Panc1 (cell line): Measurements from ENCODE around the gene FAM53B. TPM values are rescaled to one million over a fixed set of nuclear protein-coding genes. Genes with fewer than 3 reads are reported as not detected.

Experiments used
- ATAC-seq: fragments of 200-7000 bp; cut with Tn5 transposase; 2 replicates; pipeline ENCODE4 v1.9.1; 2020; ENCODE audit warnings: mild to moderate bottlenecking, moderate library complexity
- BruUV-seq: library from RNA; stranded (reverse); fragments of 400-500 nt; replicated peaks from 2 replicates; lab custom pipeline; 2021; lab: Mats Ljungman, UMichigan
- CTCF ChIA-PET: fragments of 300-600 bp; sonication (Branson Sonifier 250); formaldehyde crosslinking; loops from one replicate; lab custom pipeline; 2022; ENCODE audit warnings: antibody characterized with exemption; lab: Charles Lee
- POLR2A ChIA-PET: fragments of 300-600 bp; sonication (Branson Sonifier 250); formaldehyde crosslinking; loops from one replicate; lab custom pipeline; 2022; ENCODE audit warnings: antibody characterized with exemption; lab: Charles Lee
- DNase-seq: peaks from one replicate; pipeline ENCODE4 v3.0.0-alpha.2; 2010; ENCODE audit warnings: low read depth, low spot score
- H3K27ac ChIP-seq: 2 replicates; pipeline ENCODE4 v1.5.1; 2011; ENCODE audit warnings: mild to moderate bottlenecking, low read length, inconsistent platforms
- H3K27me3 ChIP-seq: fragments of 200-500 bp; sonication (Bioruptor generic); 2 replicates; pipeline ENCODE4 v1.6.0; 2014; ENCODE audit warnings: low read length, inconsistent platforms; ENCODE audit not compliant: control insufficient read depth, insufficient read depth
- H3K36me3 ChIP-seq: fragments of 200-500 bp; sonication (Bioruptor generic); 2 replicates; pipeline ENCODE4 v1.5.1; 2014; ENCODE audit warnings: inconsistent platforms, mild to moderate bottlenecking, low read length, moderate library complexity; ENCODE audit not compliant: control insufficient read depth, insufficient read depth
- H3K4me1 ChIP-seq: 2 replicates; pipeline ENCODE4 v1.5.1; 2011; ENCODE audit warnings: inconsistent platforms, mild to moderate bottlenecking, low read length, moderate library complexity; ENCODE audit not compliant: control insufficient read depth, insufficient read depth
- H3K4me3 ChIP-seq, 2 experiments: 2 replicates each; pipeline ENCODE4 v1.5.1; 2011 to 2012; ENCODE audit warnings: low read depth in 2 of 2, low read length in 2 of 2, mild to moderate bottlenecking in 2 of 2, inconsistent platforms in 1 of 2, moderate library complexity in 1 of 2
- H3K9me3 ChIP-seq: fragments of 200-500 bp; sonication (Bioruptor generic); 2 replicates; pipeline ENCODE4 v1.5.1; 2014; ENCODE audit warnings: low read depth, mild to moderate bottlenecking, inconsistent platforms, low read length, moderate library complexity; ENCODE audit not compliant: control insufficient read depth, insufficient read depth
- POLR2AphosphoS5 ChIP-seq: IDR thresholded peaks from 2 replicates; pipeline ENCODE4 v1.6.1; 2012; ENCODE audit warnings: mild to moderate bottlenecking, low read depth, low read length, moderate library complexity
- SIN3A ChIP-seq: IDR thresholded peaks from 2 replicates; pipeline ENCODE4 v1.6.1; 2012; ENCODE audit warnings: low read depth, mild to moderate bottlenecking, low read length, moderate library complexity, borderline replicate concordance; ENCODE audit not compliant: insufficient read depth
- TCF7L2 ChIP-seq: IDR thresholded peaks from 2 replicates; pipeline ENCODE4 v1.6.1; 2011; ENCODE audit warnings: mild to moderate bottlenecking, low read depth, low read length, inconsistent platforms
- in situ Hi-C: cut with HindIII; loops from 2 replicates; pipeline ENCODE4 v1.10.0; 2016; ENCODE audit warnings: low sequenced_read_pairs, low pct_unique_long_range_greater_than_20kb
- intact Hi-C: fragments of 100-400 bp; cut with micrococcal nuclease; formaldehyde crosslinking; loops from one replicate; pipeline ENCODE4 v1.10.0; 2022; ENCODE audit not compliant: unreplicated experiment
- total RNA-seq: library from RNA; stranded (reverse); gene quantifications from one replicate; pipeline ENCODE4 v1.2.1, GENCODE V29; 2021; ENCODE audit not compliant: unreplicated experiment
- TF ChIP-seq, protein P1 (sequence below): fragments of 450-650 bp; IDR thresholded peaks from 2 replicates; pipeline ENCODE4 v1.5.1; 2017; ENCODE audit warnings: mild to moderate bottlenecking
- TF ChIP-seq, protein P2 (sequence below), 2 experiments: IDR thresholded peaks; 2 replicates each; pipeline ENCODE4 v1.6.1; 2011 to 2012; ENCODE audit warnings: low read depth in 2 of 2, control low read depth in 1 of 2, low read length in 1 of 2, mild to moderate bottlenecking in 1 of 2, moderate library complexity in 1 of 2; ENCODE audit not compliant: insufficient read depth in 1 of 2

FAM53B gene
- total RNA-seq, 1 experiment from 2014 or later, result 42.5 TPM

DNA sequence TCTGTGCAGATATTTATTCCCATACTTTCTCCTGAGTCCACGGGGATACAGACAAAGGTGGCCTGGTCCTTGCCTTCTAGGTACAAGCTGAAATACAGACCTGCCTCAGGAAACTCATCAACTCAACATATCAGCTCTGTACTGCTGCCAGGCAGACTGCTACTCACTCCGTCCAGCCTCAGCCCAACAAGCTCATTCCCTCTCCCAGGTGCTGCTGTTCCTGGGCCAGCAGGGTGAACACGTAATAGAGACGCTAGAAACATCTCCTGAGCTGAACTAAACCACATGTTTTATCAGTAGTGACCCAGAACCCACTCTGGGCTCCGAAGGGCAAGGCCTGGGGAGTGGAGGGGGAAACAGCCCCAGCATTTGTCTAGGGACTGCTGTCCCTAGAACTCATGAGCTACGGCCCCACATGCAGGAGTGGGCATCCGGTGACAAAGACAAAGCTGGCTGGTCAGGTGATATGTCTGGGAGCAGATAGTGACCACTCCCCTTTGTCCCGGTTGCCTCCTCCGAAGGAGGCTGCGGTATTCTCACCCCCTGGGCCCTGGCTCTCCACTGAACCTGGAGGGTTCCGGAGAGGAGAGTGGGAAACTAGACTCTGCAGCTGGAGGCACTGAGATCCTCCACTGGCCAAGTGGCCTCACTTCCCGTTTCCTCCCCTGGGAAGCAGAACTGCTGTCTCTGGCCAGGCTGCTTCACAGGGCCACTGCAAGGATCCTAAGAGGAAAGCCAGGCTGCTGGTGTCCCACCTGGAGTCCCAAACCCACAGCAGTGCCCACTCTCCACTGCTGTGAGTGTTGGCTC is 116.1 kb downstream of the FAM53B start:
- no peak for TF ChIP-seq POLR2AphosphoS5
- TF ChIP-seq TCF7L2, result no peak
- no peak for TF ChIP-seq SIN3A
- TF ChIP-seq, protein P1, sequence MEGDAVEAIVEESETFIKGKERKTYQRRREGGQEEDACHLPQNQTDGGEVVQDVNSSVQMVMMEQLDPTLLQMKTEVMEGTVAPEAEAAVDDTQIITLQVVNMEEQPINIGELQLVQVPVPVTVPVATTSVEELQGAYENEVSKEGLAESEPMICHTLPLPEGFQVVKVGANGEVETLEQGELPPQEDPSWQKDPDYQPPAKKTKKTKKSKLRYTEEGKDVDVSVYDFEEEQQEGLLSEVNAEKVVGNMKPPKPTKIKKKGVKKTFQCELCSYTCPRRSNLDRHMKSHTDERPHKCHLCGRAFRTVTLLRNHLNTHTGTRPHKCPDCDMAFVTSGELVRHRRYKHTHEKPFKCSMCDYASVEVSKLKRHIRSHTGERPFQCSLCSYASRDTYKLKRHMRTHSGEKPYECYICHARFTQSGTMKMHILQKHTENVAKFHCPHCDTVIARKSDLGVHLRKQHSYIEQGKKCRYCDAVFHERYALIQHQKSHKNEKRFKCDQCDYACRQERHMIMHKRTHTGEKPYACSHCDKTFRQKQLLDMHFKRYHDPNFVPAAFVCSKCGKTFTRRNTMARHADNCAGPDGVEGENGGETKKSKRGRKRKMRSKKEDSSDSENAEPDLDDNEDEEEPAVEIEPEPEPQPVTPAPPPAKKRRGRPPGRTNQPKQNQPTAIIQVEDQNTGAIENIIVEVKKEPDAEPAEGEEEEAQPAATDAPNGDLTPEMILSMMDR, result no peak

DNA sequence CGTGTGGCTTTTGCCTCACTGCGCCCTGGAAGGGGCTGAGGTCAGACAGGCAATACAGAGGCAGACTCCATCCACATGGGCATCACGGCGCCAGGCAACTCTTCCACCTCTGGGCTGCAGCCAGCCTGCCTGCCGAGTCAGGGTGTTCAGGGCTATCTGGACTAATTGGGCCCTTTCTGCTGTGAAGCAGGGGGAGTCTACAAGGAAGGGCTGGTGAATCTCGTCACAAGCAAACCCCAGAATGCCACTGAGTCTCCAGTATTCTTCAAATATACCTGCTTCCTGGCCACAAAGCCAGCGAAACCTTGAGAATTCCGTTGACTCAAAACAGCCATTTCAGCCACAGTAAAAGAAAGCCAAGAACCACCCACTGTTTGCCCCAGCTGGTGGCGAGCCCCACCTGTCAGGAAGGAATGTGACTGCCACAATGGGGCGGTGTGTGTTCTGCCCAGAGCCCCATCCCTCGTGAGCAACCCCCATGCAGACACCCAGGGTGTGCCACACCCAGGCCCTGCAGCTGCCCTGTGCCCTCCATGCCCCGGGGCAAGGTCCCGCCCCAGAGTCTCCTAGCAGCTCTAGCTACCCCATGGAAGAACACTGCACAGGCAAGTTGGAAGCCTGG is 117.3 kb downstream of the FAM53B start:
- Histone ChIP-seq H3K27me3 (no peaks in the 10 kb centered on the region), H3K27ac (no peak overlapping the region), H3K4me3 (no peak overlapping the region), H3K36me3 (no peaks in the 10 kb centered on the region), H3K9me3 (no peaks in the 10 kb centered on the region), H3K4me1 (peaks cover 5% of the 10 kb centered on the region)
- no TSS peak for BruUV-seq
- ATAC-seq (no peak), DNase-seq (no peak)
- POLR2A ChIA-PET, result no interaction called here
- TF ChIP-seq POLR2AphosphoS5 (no peak), TCF7L2 (no peak), SIN3A (no peak)
- TF ChIP-seq, protein P1, result no peak
- in situ Hi-C loops (no loop called here), intact Hi-C loops (no loop called here)
- CTCF ChIA-PET, result no interaction called here

More for the DNA sequence above, 116.1 kb downstream of the FAM53B start:
- no peak for DNase-seq
- no peaks in the 10 kb centered on the region for H3K27me3 ChIP-seq
- H3K4me1 ChIP-seq, result peaks cover 5% of the 10 kb centered on the region
- POLR2A ChIA-PET, result no interaction called here
- H3K36me3 ChIP-seq, result no peaks in the 10 kb centered on the region
- no peak overlapping the region for H3K4me3 ChIP-seq
- in situ Hi-C loops (no loop called here), intact Hi-C loops (no loop called here)
- CTCF ChIA-PET, result no interaction called here
- no TSS peak for BruUV-seq
- no peak overlapping the region for H3K27ac ChIP-seq
- ATAC-seq, result no peak
- no peaks in the 10 kb centered on the region for H3K9me3 ChIP-seq

DNA sequence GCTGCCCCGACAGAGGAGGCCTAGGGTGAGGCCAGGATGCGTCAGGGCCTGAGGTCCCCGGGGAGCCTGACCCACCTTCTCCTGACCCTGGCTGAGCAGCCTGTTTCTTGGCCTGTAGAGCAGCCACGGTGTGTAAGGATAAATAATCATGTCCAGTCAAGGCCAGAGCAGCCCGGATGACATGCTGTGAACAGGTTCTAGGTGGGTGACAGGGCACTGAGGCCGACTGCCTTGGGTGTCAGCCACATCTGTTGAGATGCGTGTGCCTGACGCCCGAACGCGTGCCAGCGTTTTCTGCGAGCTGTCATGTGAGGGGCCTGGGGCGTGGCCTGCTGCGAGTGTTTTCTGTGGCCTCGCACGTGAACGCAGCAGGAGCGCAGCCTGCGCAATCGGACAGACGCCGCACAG is 118.3 kb downstream of the FAM53B start:
- BruUV-seq, result no TSS peak
- H3K36me3 ChIP-seq, result no peaks in the 10 kb centered on the region
- no peaks in the 10 kb centered on the region for H3K9me3 ChIP-seq
- H3K4me1 ChIP-seq, result peaks cover 5% of the 10 kb centered on the region
- intact Hi-C loops (no loop called here), in situ Hi-C loops (no loop called here)
- CTCF ChIA-PET, result no interaction called here
- H3K27ac ChIP-seq, result no peak overlapping the region
- no peak for DNase-seq
- H3K4me3 ChIP-seq, result no peak overlapping the region
- TF ChIP-seq, protein P2, sequence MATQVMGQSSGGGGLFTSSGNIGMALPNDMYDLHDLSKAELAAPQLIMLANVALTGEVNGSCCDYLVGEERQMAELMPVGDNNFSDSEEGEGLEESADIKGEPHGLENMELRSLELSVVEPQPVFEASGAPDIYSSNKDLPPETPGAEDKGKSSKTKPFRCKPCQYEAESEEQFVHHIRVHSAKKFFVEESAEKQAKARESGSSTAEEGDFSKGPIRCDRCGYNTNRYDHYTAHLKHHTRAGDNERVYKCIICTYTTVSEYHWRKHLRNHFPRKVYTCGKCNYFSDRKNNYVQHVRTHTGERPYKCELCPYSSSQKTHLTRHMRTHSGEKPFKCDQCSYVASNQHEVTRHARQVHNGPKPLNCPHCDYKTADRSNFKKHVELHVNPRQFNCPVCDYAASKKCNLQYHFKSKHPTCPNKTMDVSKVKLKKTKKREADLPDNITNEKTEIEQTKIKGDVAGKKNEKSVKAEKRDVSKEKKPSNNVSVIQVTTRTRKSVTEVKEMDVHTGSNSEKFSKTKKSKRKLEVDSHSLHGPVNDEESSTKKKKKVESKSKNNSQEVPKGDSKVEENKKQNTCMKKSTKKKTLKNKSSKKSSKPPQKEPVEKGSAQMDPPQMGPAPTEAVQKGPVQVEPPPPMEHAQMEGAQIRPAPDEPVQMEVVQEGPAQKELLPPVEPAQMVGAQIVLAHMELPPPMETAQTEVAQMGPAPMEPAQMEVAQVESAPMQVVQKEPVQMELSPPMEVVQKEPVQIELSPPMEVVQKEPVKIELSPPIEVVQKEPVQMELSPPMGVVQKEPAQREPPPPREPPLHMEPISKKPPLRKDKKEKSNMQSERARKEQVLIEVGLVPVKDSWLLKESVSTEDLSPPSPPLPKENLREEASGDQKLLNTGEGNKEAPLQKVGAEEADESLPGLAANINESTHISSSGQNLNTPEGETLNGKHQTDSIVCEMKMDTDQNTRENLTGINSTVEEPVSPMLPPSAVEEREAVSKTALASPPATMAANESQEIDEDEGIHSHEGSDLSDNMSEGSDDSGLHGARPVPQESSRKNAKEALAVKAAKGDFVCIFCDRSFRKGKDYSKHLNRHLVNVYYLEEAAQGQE (IDR thresholded peaks at IDR 0.05; ENCODE audit: insufficient read depth in 1 of 2, low read depth in 2 of 2, low read length in 1 of 2), result no peak
- TF ChIP-seq TCF7L2, result no peak
- no peak for TF ChIP-seq POLR2AphosphoS5
- TF ChIP-seq, protein P1, result no peak
- no peaks in the 10 kb centered on the region for H3K27me3 ChIP-seq
- POLR2A ChIA-PET, result no interaction called here
- peak; percentile 16; the same call in 1 of the 2 replicates for ATAC-seq
